ENCODE data around the gene TPO. TPM values are rescaled to one million over a fixed set of nuclear protein-coding genes. Genes with fewer than 3 reads are reported as not detected.

The TPO gene
- polyA plus RNA-seq, 3 donors = 1.0 to 10.3 (median 9.2) TPM

DNA sequence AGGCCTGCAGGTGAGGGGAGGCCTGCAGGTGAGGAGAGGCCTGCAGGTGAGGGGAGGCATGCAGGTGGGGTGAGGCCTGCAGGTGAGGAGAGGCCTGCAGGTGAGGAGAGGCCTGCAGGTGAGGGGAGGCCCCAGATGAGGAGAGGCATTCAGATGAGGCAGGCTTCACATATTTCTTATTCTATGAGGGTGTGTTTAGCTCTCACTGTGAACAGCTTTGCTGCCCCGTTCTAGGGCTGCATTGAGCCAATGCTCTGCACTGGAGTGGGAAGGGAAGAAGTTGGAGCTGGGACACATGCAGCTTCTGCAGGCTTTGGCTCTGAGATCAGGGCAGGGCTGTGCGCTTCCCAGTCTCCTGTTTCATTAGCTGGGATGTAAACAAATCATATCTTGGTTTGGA, 19.5 kb downstream of the TPO start:
- no peak overlapping the region for H3K27ac ChIP-seq (ENCODE audit: low read depth, low read length)
- WGBS, 3 donors = 75 to 91% (median 90%) methylated on average over 2 of the region's 2 CpGs

- WGBS, 3 donors = 93 to 96% (median 95%) methylated on average over 9 of the region's 9 CpGs
- no peak overlapping the region for H3K27ac ChIP-seq (ENCODE audit: low read depth, low read length)
These were observed 23.1 kb downstream of the TPO start for GRCh38 chr2:1436369-1436768.

GRCh38 chr2:1437101-1437500, 23.8 kb downstream of the TPO start:
- no peak overlapping the region for H3K27ac ChIP-seq (ENCODE audit: low read depth, low read length)
- 83 to 94% (median 92%) methylated on average over 11 of the region's 11 CpGs for WGBS, 3 donors

GRCh38 chr2:1437537-1437936, 24.3 kb downstream of the TPO start:
- 84 to 89% (median 87%) methylated on average over 4 of the region's 4 CpGs for WGBS, 3 donors

DNA sequence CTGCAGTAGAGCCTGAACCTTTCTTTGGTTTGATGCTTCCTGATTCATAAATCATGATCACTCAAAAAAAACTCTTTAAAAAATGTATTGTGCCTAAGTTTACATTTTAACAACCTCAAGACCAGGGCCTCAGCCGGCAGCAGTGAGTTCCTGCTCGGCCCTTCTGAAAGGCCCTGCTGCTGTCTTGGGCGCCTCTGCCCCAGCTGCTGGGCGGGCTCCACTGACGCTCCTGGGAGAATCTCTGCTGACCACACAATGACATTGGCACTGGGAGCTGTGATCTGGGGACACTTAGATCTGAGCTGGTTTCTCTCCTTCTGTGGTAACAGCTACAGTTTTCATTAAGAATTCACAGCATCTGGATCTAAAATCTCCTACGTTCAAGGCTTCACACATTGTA, 25.7 kb downstream of the TPO start:
- WGBS, 3 donors = 67 to 82% (median 74%) methylated on average over 6 of the region's 6 CpGs

More at GRCh38 chr2:1437537-1437936, 24.3 kb downstream of the TPO start:
- H3K27ac ChIP-seq (ENCODE audit: low read depth, low read length) = no peak overlapping the region

GRCh38 chr2:1440581-1440980, 27.3 kb downstream of the TPO start:
- no peak overlapping the region for H3K27ac ChIP-seq (ENCODE audit: low read depth, low read length)
- 86 to 92% (median 90%) methylated on average over 7 of the region's 7 CpGs for WGBS, 3 donors

More for the DNA sequence above, 25.7 kb downstream of the TPO start:
- H3K27ac ChIP-seq (ENCODE audit: low read depth, low read length) = no peak overlapping the region

GRCh38 chr2:1446301-1446700, 33.0 kb downstream of the TPO start:
- no peak overlapping the region for H3K27ac ChIP-seq (ENCODE audit: low read depth, low read length)
- WGBS, 3 donors = 72 to 94% (median 81%) methylated on average over 4 of the region's 4 CpGs

DNA sequence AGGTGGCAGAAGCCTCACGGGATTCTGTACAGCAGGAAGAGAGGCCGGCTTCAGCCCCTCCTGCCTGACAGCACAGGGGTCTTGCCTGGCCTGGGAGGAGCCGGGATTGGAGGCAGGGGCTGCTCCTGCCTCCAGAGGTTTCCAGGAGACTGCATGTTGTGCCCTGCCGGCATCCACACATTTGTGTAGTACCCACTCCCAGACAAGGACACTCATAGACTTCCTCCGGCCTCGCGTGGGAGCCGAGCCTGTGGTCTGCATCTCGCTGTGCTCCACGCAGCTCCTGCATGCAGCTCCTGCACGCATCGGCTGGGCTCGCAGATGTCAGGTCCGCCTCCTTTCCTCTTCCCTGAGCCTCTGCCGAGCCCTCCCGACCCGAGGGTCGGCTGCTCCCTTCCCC, 34.7 kb downstream of the TPO start:
- no peak overlapping the region for H3K27ac ChIP-seq (ENCODE audit: low read depth, low read length)
- 46 to 61% (median 54%) methylated on average over 18 of the region's 18 CpGs for WGBS, 3 donors

GRCh38 chr2:1450915-1451314, 37.7 kb downstream of the TPO start:
- 54 to 65% (median 60%) methylated on average over 4 of the region's 4 CpGs for WGBS, 3 donors
- no peak overlapping the region for H3K27ac ChIP-seq (ENCODE audit: low read depth, low read length)

- WGBS, 3 donors = 80 to 90% (median 87%) methylated on average over 5 of the region's 5 CpGs
- no peak overlapping the region for H3K27ac ChIP-seq (ENCODE audit: low read depth, low read length)
These were observed 38.2 kb downstream of the TPO start for GRCh38 chr2:1451422-1451821.

DNA sequence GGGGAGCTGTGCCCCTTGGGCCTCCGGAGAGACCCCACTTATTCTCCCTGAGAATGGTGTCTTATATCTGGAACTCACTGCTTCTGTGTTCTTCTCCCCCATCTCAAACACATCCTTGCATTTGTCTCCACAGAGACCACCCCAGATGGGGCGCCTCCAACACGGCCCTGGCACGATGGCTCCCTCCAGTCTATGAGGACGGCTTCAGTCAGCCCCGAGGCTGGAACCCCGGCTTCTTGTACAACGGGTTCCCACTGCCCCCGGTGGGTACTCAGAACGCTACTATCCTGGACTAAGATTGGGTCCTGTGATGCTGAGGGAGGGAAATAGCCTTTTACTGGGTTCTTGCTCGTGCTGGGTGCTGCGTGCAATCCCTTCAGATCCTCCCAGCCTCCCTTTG, 40.3 kb downstream of the TPO start:
- WGBS, 3 donors = 84 to 90% (median 85%) methylated on average over 12 of the region's 12 CpGs
- H3K27ac ChIP-seq (ENCODE audit: low read depth, low read length) = no peak overlapping the region

DNA sequence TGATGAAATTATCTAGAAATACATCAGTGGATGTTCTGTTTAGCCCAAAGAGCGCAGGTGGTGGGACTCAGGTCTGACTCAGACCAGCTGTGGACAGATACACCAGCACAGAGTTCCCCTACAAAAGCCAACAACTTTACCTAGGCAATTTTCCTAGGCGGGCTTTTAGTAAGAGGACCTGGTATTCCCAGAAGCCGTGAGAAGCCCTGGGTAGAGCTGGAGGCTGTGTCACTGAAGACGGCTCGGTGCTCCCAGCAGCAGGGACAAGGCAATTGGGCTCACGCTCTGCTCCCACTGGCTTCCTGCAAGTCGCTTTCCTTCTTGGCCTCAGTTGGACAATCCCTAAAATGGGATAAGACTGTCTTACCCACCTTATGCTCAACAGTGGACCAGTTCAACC, 41.1 kb downstream of the TPO start:
- WGBS, 3 donors = 91 to 94% (median 93%) methylated on average over 7 of the region's 7 CpGs
- H3K27ac ChIP-seq (ENCODE audit: low read depth, low read length) = no peak overlapping the region

DNA sequence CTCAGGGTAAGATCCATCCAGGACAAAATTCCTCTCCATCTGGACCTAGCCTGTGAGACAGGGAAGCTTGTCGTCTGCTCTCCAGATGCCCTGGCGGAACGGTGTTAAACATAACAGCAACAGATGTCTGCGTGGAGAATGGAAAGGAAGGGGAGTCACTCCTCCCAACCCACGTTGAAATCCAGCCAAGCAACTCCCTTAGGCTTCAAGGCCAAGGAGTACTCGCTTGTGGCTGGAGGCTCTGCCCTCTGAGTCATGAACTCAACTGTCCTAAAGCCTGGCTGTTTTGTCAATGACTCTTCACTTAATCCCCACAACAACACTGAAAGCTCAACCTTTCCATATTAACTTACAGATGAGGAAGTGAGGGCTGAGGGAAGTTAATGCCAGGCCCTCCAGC, 42.2 kb downstream of the TPO start:
- 39 to 53% (median 50%) methylated on average over 6 of the region's 6 CpGs for WGBS, 3 donors
- H3K27ac ChIP-seq (ENCODE audit: low read depth, low read length) = no peak overlapping the region

DNA sequence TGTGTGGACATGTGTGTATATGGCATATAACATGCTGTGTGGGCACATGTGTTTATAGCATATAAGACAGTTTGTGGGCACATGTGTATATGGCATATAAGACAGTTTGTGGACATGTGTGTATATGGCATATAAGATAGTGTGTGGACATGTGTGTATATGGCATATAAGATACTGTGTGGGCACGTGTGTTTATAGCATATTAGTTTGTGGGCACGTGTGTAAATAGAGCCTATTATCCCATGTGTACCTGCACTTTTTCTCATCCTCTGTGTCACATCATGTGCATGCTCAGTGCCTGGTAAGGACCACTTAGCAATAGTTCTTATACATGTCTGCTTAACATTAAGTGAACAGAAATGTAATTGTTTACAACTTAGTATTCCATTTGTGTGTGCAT, 45.2 kb downstream of the TPO start:
- no peak overlapping the region for H3K27ac ChIP-seq (ENCODE audit: low read depth, low read length)
- WGBS, 3 donors = 82 to 92% (median 87%) methylated on average over 2 of the region's 2 CpGs

- 40 to 44% (median 42%) methylated on average over 7 of the region's 7 CpGs for WGBS, 3 donors
- H3K27ac ChIP-seq (ENCODE audit: low read depth, low read length) = no peak overlapping the region
These were observed 46.5 kb downstream of the TPO start for GRCh38 chr2:1459727-1460126.

GRCh38 chr2:1460851-1461418, 47.7 kb downstream of the TPO start:
- WGBS, 3 donors = 69 to 72% (median 70%) methylated on average over 11 of the region's 11 CpGs
- no peak overlapping the region for H3K27ac ChIP-seq (ENCODE audit: low read depth, low read length)

- WGBS, 3 donors = 72 to 78% (median 77%) methylated on average over 28 of the region's 28 CpGs
- H3K27ac ChIP-seq (ENCODE audit: low read depth, low read length) = no peak overlapping the region
These were observed 48.5 kb downstream of the TPO start for GRCh38 chr2:1461507-1462390.

- WGBS, 3 donors = 63 to 70% (median 66%) methylated on average over 4 of the region's 4 CpGs
- H3K27ac ChIP-seq (ENCODE audit: low read depth, low read length) = no peak overlapping the region
These were observed 49.7 kb downstream of the TPO start for GRCh38 chr2:1462994-1463393.

GRCh38 chr2:1472350-1472749, 59.1 kb downstream of the TPO start:
- 84 to 88% (median 86%) methylated on average over 9 of the region's 9 CpGs for WGBS, 3 donors
- no peak overlapping the region for H3K27ac ChIP-seq (ENCODE audit: low read depth, low read length)

All from adipose tissue (tissue), 3 donors.